ENCODE data around the gene STX5.

GRCh38 chr11:62782753-62783152, 49.1 kb downstream of the STX5 start:
- TF ChIP-seq GABPA (IDR thresholded peaks at IDR 0.05; ENCODE audit: low read depth) (no peak), CTCF (IDR thresholded peaks at IDR 0.05 in 2 of 3, conservative IDR thresholded peaks at IDR 0.05 in 1 of 3; ENCODE audit: control insufficient read depth in 2 of 3, extremely low read depth in 1 of 3, insufficient read depth in 1 of 3, low read depth in 3 of 3, low read length in 3 of 3) (no peak), NR2F1 (conservative IDR thresholded peaks at IDR 0.05) (no peak), JUNB (IDR thresholded peaks at IDR 0.05) (no peak), CREB1 (IDR thresholded peaks at IDR 0.05; ENCODE audit: low read depth) (no peak), YY1 (IDR thresholded peaks at IDR 0.05; ENCODE audit: low read depth, low read length) (no peak), EP300 (IDR thresholded peaks at IDR 0.05; ENCODE audit: borderline replicate concordance in 1 of 2, control insufficient read depth in 1 of 2, low read depth in 2 of 2, low read length in 2 of 2) (no peak), ZBTB33 (IDR thresholded peaks at IDR 0.05) (no peak), CBX3 (IDR thresholded peaks at IDR 0.05; ENCODE audit: borderline replicate concordance, low read depth) (no peak)
